ENCODE results near the gene TBC1D22A.

The TBC1D22A gene

DNA sequence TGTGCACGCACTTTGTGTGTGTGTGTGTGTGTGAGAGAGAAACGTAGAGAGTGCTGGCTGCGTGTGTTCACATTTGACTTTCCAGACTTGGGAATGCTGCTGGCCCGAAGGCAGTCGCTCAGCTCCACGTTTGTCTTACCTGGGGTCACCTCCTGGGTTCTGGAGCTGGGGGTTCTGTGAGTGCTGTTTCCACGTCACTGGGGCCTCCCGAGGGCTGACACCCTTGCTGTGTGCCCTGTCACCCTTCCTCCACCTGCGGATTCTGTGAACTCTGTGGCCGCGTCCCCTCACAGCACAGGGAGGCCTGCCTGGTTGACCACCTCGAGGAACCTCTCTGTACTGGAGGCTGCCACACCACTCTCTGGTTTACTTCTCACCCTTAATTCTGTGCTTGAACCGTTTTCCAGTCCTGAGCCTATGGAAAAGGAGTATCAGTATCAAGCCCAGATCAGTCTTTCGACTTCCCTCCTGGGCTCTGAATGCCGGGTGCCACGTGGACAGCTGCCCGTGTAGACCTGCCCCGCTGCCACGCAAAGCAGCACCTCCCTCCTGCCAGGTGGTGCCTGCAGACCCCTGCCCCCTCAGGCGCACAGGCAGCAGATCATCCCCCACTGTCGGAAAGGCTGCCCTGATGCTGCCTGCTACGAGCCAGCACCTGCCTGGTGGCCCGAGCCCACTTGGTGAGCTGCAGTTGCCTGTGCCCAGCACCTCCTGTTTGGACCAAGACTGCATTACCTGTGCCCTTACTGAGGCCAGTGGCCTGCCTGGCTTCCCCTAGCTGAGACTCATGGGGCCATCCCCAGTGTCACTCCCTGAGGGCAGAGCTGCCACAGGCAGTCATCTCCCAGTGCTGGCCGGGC lies 233.3 kb downstream of the TBC1D22A start:
- no peak for DNase-seq (ENCODE audit: low read depth in 2 of 2)

DNA sequence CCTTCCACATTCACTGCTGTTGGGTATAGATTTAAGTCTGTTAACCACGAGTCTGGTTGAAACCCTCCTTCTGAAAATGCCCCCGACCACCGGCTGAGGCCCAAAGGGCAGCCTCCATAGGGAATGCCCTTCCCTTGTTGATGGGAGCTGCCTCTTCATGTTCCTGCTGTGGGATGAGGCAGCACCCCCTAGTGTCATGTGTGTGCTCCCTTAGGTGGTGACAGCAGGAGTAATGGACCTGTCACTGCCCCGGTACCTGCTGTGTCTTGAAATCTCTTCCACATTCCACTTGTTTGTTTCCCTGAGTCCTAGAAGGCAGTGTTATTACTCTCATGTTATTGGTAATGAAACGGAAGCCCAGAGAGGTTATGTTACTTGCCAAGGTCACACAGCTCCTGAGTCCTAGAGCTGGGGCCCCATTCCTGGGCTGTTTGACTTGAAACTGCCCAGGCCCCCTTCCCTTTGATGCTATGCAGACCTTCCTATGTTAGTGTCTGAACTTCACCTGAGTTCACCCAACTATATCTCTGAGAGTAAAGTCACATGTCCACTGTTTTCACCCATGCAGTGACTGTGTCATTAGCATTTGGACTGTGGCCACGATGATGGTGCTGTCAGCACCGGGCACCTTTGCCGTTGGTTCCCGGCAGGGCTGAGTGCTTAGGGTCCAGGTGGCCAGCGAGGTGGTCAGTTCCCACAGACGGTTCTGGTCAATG lies 234.3 kb downstream of the TBC1D22A start:
- DNase-seq (ENCODE audit: low read depth in 2 of 2) = no peak

DNA sequence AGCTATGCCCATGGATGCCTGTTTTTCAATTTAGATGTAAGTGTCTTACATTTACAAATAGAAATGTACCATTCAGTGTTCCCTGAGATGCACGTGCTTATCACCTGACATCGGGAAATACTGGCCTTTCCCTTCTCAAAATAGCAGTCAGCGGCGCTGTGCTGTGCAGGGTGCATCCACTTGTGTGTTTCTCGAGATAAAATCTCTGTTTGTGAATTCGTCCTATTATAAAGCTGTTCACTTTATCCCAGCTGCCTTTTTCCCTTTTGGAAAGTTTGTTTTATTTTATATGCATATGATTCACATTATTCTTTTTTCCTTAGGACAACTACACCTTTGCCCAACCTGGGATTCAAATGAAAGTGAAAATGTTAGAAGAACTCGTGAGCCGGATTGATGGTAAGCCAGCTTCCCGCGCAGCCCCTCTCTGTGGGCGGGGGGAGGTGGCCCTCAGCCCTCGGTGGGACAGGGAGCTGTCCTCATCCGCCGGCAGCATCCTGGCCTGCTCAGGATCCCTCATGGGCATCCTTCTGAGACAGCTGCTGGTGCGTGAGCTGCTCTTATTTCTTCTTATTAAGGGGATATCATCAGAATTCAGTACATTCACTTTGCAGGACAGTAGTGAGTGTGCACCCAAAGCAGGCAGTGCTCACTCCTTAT lies 235.0 kb downstream of the TBC1D22A start:
- no peak for DNase-seq (ENCODE audit: low read depth in 2 of 2)

DNA sequence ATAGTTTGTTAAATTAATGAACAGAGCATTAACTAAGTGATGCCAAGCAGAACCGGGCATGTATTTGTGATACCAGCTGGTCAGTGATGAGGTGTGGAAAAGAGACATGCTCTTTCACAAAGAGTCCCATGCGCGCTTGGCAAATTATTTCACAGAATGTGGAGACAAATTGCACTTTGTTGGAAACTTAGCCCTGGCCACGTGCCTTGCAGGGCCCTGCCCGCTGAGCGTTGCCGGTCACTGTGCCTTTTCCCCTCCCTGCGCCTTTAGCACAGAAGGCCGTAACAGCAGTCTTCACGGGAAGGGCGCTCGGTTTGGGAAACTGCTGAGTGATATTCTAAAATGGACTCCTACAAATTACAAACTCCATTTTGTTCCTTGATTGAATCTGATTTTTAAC lies 235.9 kb downstream of the TBC1D22A start:
- DNase-seq (ENCODE audit: low read depth in 2 of 2) = no peak

DNA sequence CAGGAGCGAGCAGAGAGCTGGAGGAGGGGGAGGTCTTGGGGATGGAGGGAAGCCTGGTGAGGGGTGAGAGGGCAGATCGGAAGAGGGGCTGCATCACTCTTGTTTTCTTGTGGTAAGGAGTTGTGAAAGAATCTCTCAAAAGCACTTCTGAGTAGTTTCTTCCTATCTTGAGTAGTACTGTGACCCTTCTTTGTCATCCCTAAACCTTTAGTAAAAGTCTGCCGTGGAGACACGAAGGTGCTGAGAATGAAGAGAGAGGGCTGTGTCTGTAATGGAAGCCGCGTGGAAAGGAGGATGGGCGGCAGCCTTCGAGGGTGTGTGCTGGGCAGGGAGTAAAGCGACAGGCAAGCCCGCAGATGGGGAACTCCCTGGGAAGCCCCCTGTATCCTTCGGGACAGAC lies 237.8 kb downstream of the TBC1D22A start:
- DNase-seq (ENCODE audit: low read depth in 2 of 2) = no peak

DNA sequence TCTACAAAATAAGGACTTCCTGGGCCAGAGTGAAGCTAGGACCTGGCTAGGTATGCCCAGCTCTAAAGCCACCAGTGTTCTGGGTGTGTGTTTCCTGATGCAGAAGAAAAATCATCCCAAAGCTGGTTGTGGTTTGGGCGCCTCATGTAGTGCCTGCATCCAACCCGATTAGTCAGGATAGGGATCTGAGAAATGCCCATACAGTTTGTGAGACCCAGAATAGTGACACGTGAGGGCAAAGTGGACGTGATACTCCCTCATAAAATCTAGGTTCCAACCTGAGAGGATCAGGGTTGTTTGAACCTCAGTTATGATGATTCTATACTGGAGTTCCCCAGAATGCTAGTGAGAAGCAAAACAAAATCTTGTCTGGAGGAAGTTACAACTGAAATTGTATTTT lies 238.4 kb downstream of the TBC1D22A start:
- DNase-seq (ENCODE audit: low read depth in 2 of 2) = no peak

DNA sequence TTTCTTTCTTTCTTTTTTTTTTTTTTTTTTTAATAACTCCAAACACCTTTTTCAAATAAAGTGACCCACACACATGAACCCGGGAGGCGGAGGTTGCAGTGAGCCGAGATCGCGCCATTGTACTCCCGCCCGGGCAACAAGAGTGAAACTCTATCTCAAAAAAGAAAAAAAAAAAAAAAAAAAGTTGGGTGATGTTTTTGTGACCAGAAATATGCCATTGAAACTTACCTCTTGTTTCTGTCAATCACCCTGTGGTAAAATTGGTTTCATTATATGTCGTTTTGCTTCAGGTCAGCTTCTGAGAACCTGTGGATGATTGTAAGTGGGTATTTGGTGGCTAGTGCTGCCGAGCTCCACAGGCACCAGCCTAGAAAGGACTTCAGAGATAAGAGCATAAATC lies 238.8 kb downstream of the TBC1D22A start:
- no peak for DNase-seq (ENCODE audit: low read depth in 2 of 2)

DNA sequence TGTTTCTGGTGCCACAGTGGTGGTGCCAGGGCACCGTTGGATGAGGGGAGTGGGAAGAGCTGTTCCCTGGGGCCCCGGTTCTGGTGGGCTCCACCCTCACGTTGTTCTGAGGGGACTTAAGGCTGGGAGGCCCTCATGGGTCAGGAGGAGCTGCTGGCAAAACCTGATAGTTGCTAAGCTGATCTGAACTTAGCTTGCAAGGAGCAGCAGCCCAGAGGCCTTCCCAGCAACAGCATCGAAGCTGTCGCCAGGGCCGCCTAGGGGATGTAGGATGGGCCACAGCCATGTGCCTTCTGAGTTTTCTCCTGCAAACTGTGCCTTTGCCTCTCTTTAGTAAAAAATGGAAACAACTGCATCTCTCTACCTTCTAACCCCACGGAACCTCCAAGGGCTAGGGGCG lies 240.2 kb downstream of the TBC1D22A start:
- no peak for DNase-seq (ENCODE audit: low read depth in 2 of 2)

DNA sequence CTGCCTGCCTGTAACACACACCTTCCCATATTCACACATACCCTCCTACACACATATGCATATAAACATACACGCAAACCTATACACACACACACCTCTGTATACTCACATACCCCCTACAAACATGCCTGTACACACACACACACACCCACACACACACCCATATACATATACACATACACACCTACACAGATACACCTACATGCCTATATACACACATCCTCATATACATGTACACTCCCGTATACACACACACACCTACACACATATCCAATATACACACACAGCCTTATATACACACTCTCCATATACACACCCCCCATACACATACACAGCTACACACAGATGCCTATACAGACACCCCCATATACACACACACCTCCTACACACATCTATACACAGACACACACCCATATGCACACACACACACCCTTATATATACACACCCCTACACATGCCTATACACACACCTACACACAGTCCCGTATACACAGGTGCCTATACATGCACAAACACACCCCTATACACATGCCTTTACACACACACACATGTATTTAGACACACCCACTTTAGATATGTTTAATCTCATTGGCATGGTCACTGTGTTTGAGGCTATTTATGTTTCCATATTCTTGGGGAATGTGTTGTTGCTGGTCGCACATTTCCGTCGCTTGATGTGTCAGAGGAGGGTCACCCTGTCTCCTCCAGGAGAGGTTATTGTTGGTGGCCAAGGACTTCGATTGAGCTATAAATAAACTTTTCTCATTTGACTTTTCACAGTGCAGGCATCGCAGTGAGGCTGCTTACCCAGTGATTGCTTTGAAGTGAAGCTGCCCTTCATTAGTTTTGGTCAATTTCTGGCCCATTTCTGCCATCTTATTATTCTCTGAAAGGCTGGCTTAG lies 243.3 kb downstream of the TBC1D22A start:
- DNase-seq (ENCODE audit: low read depth in 2 of 2) = no peak

DNA sequence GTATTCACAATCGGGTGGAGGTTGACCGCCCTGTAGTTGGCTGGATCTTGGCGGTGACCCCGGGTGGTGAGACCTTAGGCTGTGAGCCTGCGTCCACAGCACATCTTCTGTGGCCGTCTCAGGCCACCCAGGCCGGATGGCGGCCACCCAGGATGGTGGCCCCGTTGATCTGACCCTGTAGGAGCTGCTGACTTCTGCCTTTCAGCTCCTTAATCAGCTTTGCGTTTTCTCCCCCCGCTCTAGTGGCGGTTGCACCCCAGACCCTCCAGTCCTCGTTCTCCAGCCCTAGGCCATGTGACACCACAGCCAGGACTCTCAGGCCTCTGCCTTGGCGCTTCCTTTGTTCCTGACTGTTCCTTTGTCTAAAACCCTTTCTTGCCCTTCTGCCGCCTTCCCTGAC lies 244.0 kb downstream of the TBC1D22A start:
- no peak for DNase-seq (ENCODE audit: low read depth in 2 of 2)

DNA sequence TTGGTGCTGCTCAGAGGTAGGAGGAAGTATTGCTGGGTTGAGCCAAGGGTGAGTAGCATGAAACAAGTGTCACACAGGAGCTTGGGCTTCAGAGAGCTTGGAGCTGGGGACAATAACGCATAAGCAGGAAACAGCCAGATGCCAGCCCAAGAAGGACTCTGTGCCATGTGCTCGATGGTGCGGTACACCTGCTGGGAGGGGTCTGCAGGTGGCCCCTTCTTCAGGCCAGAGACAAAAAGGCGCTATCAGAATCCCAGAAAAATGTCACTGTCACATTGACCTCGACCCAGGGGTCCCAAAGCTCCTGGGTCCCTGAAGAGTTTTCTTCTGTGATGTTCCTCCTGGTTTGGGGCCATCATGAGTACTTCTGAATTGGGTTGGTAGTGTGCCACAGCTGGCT lies 244.4 kb downstream of the TBC1D22A start:
- no peak for DNase-seq (ENCODE audit: low read depth in 2 of 2)

DNA sequence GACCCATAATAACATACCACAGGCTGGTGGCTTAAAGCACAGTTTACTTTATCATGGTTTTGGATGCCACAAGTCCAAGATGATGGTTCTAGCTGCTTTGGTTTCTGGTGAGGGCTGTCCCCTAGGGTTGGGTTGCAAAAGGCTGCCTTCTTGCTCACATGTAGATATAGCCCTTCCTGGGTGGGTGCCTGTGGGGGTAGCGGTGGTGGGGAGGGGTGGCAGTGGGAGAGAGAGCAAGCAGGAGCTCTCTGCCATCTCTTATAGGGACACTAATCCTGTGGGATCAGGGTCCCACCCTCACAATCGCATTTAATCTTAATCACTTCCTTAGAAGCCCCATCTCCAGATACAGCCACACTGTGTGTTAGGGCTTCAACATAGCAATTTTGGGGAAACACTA lies 245.0 kb downstream of the TBC1D22A start:
- DNase-seq (ENCODE audit: low read depth in 2 of 2) = no peak

DNA sequence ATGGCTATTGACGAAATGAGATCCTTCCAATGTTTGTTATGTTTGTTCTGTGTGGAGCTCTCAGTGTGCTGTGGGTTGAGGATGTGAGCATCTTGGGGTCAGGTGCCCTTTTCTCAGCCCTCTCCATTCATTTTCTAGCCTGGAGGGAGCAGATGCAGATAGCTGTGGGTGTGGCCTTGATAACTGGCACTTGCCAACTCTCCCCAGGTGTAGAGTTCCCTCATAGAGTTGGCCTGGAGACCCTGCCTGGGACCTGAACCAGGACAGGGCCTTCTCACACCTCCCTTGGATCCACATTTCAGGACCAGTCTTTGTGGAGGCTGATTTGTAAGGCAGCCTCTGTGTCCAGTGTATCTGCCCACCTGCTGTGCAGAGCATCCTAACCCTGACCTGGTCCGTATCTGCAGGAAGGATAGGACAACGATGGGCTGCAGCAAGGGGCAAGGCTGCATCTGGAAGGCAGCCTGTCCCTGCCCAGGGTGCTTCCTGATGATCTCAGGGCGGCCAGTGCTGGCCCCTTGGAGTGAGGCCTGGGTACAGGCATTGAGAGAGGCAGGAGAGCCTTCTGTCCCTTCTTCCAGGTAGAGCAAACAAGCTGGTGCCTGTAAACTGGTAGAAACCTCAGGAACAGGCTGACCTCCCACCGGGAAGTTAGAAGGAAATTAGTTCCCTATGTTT lies 245.9 kb downstream of the TBC1D22A start:
- DNase-seq (ENCODE audit: low read depth in 2 of 2) = no peak

DNA sequence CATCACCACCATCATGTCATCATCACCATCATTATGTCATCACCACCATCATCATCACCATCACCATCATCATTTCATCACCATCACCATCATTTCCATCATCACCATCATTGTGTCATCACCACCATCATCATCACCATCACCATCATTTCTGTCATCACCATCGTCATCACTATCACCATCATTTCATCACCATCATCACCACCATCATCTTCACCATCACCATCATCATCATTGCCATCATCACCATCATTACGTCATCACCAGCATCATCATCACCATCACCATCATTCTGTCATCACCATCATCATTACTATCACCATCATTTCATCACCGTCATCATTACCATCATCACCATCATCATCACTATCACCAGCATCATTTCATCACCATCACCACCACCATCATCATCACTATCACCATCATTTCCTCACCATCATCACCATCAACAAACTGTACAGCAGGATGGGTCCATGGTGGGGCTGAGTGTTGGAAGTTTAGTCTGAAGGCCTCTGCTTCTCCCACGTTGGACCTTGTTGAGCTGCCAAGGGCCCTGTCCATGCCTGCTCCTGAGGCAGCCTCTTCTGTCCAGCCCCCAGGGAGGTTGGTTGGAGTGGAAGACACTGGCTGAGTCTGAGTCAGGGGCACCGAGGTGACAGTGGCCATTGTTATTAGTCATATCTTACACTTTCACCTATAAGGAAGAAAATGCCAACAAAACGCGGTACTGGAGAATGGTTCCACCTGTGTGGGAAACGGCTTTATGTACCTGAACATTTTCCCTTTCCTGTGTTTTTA lies 247.1 kb downstream of the TBC1D22A start:
- no peak for DNase-seq (ENCODE audit: low read depth in 2 of 2)

DNA sequence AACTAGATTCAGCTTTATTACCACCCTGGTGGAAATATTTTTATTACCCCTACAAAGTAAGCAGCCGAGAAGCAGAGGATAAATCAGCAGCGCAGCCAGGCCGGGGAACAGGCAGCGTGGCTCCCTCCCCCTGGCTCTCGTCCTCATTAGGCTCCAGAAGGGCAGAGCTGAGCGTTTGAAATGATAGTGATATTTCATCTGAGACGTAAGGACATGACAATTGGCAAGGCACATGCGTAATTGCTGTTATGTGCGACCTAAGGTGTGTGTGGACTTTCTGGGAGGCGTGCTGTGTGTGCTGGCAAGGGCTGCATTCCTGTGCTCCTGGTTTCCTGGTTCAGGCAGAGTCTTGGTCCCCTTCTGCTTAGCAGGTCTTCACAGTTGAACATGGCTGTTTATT lies 247.8 kb downstream of the TBC1D22A start:
- no peak for DNase-seq (ENCODE audit: low read depth in 2 of 2)

DNA sequence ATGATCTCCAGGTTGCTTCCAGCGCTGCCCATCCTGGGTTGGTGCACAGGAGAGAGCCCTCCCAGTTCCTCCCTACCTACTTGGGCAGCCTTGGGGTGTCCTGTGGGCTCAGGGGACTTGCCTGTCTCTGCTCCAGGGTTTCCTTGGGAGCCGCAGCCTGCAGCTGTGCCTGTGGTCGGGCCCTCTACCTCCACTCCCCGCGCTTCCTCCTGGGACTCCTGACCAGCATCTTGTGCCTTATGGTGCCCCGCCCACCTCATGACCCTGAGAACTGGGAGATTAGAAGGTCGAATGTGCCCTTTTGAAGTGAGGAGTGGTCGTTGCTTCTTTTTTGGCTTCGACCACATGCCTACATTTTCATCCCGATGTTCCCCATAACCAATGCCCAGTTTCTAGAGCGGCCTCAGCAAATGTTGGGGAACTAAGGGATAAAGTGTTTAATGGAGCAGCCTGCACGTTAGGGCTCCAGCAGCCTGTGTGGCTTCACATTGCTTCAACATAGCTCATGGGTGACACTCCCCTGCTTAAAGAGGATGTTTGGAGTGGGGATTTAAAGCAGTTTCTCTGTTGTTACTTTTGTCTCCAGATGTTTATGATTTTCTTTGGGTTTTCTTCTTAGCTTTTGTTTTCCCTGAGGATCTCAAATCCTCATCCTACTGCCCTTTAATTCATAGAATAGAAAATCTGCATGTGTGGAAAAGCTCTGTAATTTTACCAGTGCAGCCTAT lies 248.8 kb downstream of the TBC1D22A start:
- no peak for DNase-seq (ENCODE audit: low read depth in 2 of 2)

DNA sequence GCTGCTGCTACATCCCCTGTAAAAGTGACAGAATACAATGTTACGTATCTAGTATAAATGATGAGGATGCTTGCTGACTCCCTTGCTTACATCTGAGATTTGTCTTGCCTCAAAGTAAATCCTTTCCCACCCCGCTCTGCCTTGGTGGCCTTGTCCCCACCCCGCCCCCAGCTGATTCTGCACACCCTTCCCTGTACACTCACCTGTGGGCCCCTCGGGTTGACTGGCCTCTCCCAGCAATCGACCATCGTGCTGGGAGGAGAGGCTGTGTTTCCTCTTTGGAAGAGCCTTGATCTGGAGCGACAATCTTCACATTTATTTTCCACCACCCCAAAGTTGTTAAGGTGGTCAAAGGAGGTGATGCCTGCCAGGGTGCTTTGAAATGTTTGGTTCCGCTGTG lies 249.4 kb downstream of the TBC1D22A start:
- no peak for DNase-seq (ENCODE audit: low read depth in 2 of 2)

DNA sequence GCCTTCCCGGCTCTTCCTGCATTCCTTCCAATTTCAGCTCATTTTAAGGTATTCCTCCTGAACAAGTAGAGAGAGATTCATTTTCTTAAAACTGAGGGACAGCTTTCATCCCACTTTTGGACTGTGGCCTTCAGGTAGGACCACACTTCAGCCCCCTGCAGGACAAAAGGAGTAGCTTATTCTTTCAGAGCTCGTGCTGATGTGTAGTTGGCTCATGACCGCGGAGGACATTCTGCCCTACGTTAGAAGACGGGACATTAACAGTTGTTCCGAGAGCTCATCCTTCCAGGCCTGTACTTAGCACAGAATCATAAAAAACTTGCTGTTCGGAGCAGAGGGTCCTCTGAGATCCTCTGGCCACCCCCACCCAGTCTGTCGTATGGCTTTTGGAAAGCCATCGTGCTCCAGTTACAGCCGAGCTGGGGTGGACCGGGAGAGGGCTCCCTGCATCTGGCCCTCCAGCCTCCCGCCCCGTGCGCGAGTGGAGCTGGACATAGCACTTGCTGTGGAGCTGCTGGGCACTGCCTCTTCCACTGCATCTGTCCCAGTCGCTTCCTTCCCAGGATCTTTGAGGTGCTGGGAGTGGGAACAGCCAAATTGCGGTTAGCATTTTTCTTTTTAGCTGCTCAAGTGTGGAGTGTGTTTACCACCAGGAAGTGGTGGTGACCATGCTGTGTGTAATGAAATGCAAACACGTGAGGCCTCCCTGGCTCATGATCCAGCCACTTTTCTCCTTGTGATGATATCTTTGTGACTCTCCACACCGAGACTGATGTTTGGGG lies 250.3 kb downstream of the TBC1D22A start:
- DNase-seq (ENCODE audit: low read depth in 2 of 2) = no peak

All from stimulated activated CD4-positive, alpha-beta T cell treated with anti-CD3 and anti-CD28 coated beads, Interleukin-12 subunit alpha, Interleukin-12 subunit beta, amount 100 ng/mL, for 24 hours (primary cell).